Neuronal stem cell (in vitro differentiated cells): ENCODE measurements around the gene BTBD1.

Experiments
- DNase-seq: peaks from one replicate; pipeline ENCODE4 v3.0.0-alpha.2; 2013; ENCODE audit warnings: low spot score
- H2AFZ ChIP-seq: one replicate; pipeline ENCODE4 v1.6.1; 2013; ENCODE audit warnings: mild to moderate bottlenecking, low read length, inconsistent platforms
- H2AK5ac ChIP-seq: 2 replicates; pipeline ENCODE4 v1.6.1; 2013; ENCODE audit warnings: low read depth, mild to moderate bottlenecking, inconsistent platforms, low read length, moderate library complexity, mixed read lengths
- H2BK120ac ChIP-seq: 2 replicates; pipeline ENCODE4 v1.6.1; 2013; ENCODE audit warnings: low read depth, mild to moderate bottlenecking, inconsistent platforms, low read length, moderate library complexity, mixed read lengths
- H2BK12ac ChIP-seq: one replicate; pipeline ENCODE4 v1.6.1; 2013; ENCODE audit warnings: low read length, inconsistent platforms
- H2BK15ac ChIP-seq: 2 replicates; pipeline ENCODE4 v1.6.1; 2013; ENCODE audit warnings: mild to moderate bottlenecking, low read length, inconsistent platforms, mixed read lengths
- H2BK5ac ChIP-seq: one replicate; pipeline ENCODE4 v1.6.1; 2013; ENCODE audit warnings: inconsistent platforms, mild to moderate bottlenecking, low read length, moderate library complexity
- H3K14ac ChIP-seq: one replicate; pipeline ENCODE4 v1.6.1; 2013; ENCODE audit warnings: low read length, inconsistent platforms
- H3K18ac ChIP-seq: 2 replicates; pipeline ENCODE4 v1.6.1; 2013; ENCODE audit warnings: low read length, inconsistent platforms
- H3K23ac ChIP-seq: 2 replicates; pipeline ENCODE4 v1.6.1; 2013; ENCODE audit warnings: low read depth, mild to moderate bottlenecking, mixed read lengths, low read length, inconsistent platforms; ENCODE audit not compliant: poor library complexity
- H3K27ac ChIP-seq: replicated peaks from 3 replicates; pipeline ENCODE4 v1.5.1; 2013; ENCODE audit warnings: low read length, inconsistent platforms
- H3K27me3 ChIP-seq, 3 experiments: 2 replicates each; pipeline ENCODE4 v1.6.1; 2013; ENCODE audit warnings: low read length in 3 of 3, mild to moderate bottlenecking in 2 of 3, inconsistent platforms in 1 of 3, low read depth in 1 of 3, mixed read lengths in 1 of 3, moderate library complexity in 1 of 3; ENCODE audit not compliant: control insufficient read depth in 3 of 3, insufficient read depth in 3 of 3
- H3K36me3 ChIP-seq, 2 donors: replicated peaks in 1 of 2; 2 replicates each; pipeline ENCODE4 v1.6.1; 2013; ENCODE audit warnings: low read length in 2 of 2; ENCODE audit not compliant: control insufficient read depth in 2 of 2, insufficient read depth in 2 of 2
- H3K4ac ChIP-seq: 2 replicates; pipeline ENCODE4 v1.6.1; 2013; ENCODE audit warnings: inconsistent platforms, mild to moderate bottlenecking, low read length, moderate library complexity
- H3K4me1 ChIP-seq, 2 donors: 1 replicate in 1 of 2; 2 replicates in 1 of 2; pipeline ENCODE4 v1.6.1; 2013; ENCODE audit warnings: low read length in 2 of 2, low read depth in 1 of 2; ENCODE audit not compliant: control insufficient read depth in 2 of 2, insufficient read depth in 1 of 2
- H3K4me2 ChIP-seq: one replicate; pipeline ENCODE4 v1.6.1; 2013; ENCODE audit warnings: mild to moderate bottlenecking, low read length, inconsistent platforms; ENCODE audit not compliant: insufficient read depth, poor library complexity, severe bottlenecking
- H3K4me3 ChIP-seq, 2 donors: 2 replicates each; pipeline ENCODE4 v1.5.1; 2013; ENCODE audit warnings: low read length in 2 of 2, mild to moderate bottlenecking in 2 of 2, inconsistent platforms in 1 of 2, moderate library complexity in 1 of 2
- H3K79me1 ChIP-seq: one replicate; pipeline ENCODE4 v1.6.1; 2013; ENCODE audit warnings: low read depth, mild to moderate bottlenecking, inconsistent platforms, low read length, moderate library complexity
- H3K9ac ChIP-seq: one replicate; pipeline ENCODE4 v1.6.1; 2013; ENCODE audit warnings: mild to moderate bottlenecking, low read depth, low read length, inconsistent platforms; ENCODE audit not compliant: poor library complexity
- H3K9me3 ChIP-seq, 2 donors: replicated peaks in 1 of 2; 2 replicates each; pipeline versions ENCODE3 to v1.6.1; 2013; ENCODE audit warnings: low read length in 2 of 2, mild to moderate bottlenecking in 2 of 2, inconsistent platforms in 1 of 2, low read depth in 1 of 2, mixed read lengths in 1 of 2, moderate library complexity in 1 of 2; ENCODE audit not compliant: control insufficient read depth in 2 of 2, insufficient read depth in 1 of 2
- H4K8ac ChIP-seq: one replicate; pipeline ENCODE4 v1.6.1; 2013; ENCODE audit warnings: low read depth, mild to moderate bottlenecking, inconsistent platforms, low read length, moderate library complexity
- H4K91ac ChIP-seq: one replicate; pipeline ENCODE4 v1.6.1; 2013; ENCODE audit warnings: low read length, low read depth, mild to moderate bottlenecking, inconsistent platforms; ENCODE audit not compliant: poor library complexity
- WGBS, 2 donors: extraction: QIAGEN DNeasy Blood & Tissue Kit; methylation state at CpG; one replicate each; pipeline ENCODE4 v1.1.7; 2013; ENCODE audit warnings: missing lambda C conversion rate in 2 of 2, mixed read lengths in 1 of 2; ENCODE audit not compliant: insufficient read length in 2 of 2, insufficient replicate concordance in 1 of 2; ENCODE audit errors: extremely low coverage in 2 of 2; 5-methylcytosine and 5-hydroxymethylcytosine counted together

The BTBD1 gene

DNA sequence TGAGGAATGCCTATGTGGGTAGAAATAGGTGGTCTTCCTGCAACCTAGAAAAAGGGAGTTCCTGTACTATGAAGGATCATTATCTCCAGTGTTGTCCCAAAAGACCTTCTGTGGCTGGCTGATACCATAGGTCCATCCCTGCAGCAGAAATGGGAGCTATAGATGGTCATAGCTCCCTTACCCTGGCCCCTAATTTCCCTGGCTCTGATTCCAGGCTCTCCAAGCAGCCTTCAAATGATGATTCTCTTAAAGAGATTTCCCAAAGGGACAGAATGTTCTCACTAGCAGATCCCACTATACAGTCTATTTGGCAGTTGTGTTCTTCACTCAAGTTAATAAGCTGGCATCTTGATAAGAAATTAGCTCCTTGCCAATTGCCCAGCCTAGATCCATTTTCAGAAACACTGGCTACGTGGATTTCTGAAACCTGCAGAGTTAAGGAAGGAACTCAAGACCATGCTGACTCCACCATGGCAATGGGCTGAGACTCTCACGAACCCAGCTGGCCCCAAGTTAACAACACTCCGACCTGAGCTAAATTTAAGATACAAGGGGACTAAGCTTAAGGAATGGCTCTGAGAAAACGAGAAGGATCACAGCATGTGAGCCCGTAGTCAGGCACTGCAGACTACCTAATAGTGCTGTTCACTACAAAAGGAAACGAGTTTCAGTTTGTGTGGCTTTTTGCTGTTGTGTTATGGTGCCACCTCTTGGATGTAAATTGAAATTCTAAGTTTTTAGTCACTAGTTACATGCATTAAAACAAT, 67.0 kb downstream of the BTBD1 start:
- Histone ChIP-seq H3K4me3 (no peak overlapping the region), H2BK12ac (no peak overlapping the region), H2BK5ac (no peak overlapping the region), H3K4me2 (no peak overlapping the region), H3K36me3 (peaks cover 2 to 13% of the 10 kb centered on the region in 2 donors), H3K79me1 (no peaks in the 10 kb centered on the region), H3K18ac (no peak overlapping the region), H2BK15ac (no peak overlapping the region), H2BK120ac (no peak overlapping the region), H3K4ac (no peak overlapping the region), H4K8ac (no peak overlapping the region), H3K27me3 (no peaks in the 10 kb centered on the region), H3K9ac (no peak overlapping the region), H3K23ac (no peak overlapping the region), H3K14ac (no peak overlapping the region), H3K27ac (no peak overlapping the region), H2AFZ (peak overlapping the region; percentile 63), H3K9me3 (peaks cover 0 to 2% of the 10 kb centered on the region in 2 donors), H2AK5ac (no peak overlapping the region), H3K4me1 (no peaks in the 10 kb centered on the region), H4K91ac (no peak overlapping the region)
- no CpG with 5 or more reads among the region's 6 CpGs for WGBS, 2 donors
- DNase-seq, result peak; percentile 12

DNA sequence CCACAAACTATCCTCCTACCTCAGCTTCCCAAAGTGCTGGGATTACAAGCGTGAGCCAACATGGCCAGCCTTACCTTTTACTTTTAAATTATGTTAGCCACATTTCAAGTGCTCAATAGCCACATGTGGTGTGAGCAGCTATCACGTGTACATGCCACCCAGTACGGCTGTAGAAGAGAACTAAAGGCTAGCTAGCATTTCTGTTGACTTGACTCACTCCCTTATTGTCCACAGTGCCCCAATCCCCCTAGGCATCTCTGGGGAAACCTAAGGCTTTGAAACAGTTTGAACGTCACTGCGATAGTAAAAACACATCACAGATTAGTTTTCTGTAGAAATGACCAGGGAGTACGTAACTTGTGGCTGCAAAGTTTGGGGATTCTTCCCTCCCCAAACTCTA, 67.6 kb downstream of the BTBD1 start:
- Histone ChIP-seq H3K9ac (no peak overlapping the region), H2BK5ac (no peak overlapping the region), H3K27ac (no peak overlapping the region), H3K36me3 (peaks cover 2 to 7% of the 10 kb centered on the region in 2 donors), H3K9me3 (peaks cover 0 to 2% of the 10 kb centered on the region in 2 donors), H2AK5ac (no peak overlapping the region), H3K27me3 (no peaks in the 10 kb centered on the region), H4K8ac (no peak overlapping the region), H3K23ac (no peak overlapping the region), H2BK120ac (no peak overlapping the region), H2BK12ac (no peak overlapping the region), H3K4me3 (no peak overlapping the region), H3K4me2 (no peak overlapping the region), H3K4ac (no peak overlapping the region), H3K14ac (no peak overlapping the region), H3K79me1 (no peaks in the 10 kb centered on the region), H2AFZ (no peak overlapping the region), H3K18ac (no peak overlapping the region), H3K4me1 (no peaks in the 10 kb centered on the region), H2BK15ac (no peak overlapping the region), H4K91ac (no peak overlapping the region)
- WGBS, 2 donors, result no CpG with 5 or more reads among the region's 6 CpGs
- DNase-seq, result no peak

DNA sequence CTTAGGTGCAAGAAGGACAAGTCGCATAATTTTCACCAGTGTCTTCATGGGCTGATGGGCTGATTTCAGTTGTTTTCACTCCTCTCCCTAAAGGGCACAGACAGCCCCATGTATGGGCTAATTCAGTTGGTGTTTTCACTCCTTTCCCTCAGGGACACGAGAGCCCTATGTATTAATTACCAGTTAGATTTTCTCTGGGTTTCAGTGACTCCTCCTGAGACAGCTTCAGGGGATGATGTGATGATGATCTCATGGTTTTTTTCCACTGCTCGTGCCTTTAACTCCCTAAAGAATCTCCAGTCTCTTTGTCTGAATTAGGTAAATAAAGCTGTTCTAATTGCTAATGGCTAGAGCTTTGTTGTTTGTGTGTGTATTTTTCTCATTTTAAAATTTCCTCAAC, 71.1 kb downstream of the BTBD1 start:
- Histone ChIP-seq H2AK5ac (no peak overlapping the region), H2BK5ac (no peak overlapping the region), H4K8ac (no peak overlapping the region), H3K9ac (no peak overlapping the region), H3K23ac (no peak overlapping the region), H3K27me3 (no peaks in the 10 kb centered on the region), H3K27ac (no peak overlapping the region), H2BK120ac (no peak overlapping the region), H3K4me3 (no peak overlapping the region), H3K14ac (no peak overlapping the region), H3K9me3 (peaks cover 0 to 2% of the 10 kb centered on the region in 2 donors), H3K4me1 (no peaks in the 10 kb centered on the region), H3K4me2 (no peak overlapping the region), H3K4ac (no peak overlapping the region), H2BK12ac (no peak overlapping the region), H3K18ac (no peak overlapping the region), H3K79me1 (no peaks in the 10 kb centered on the region), H4K91ac (no peak overlapping the region), H2BK15ac (no peak overlapping the region), H3K36me3 (peaks cover 0 to 14% of the 10 kb centered on the region in 2 donors), H2AFZ (no peak overlapping the region)
- DNase-seq, result no peak
- no CpG with 5 or more reads among the region's 3 CpGs for WGBS, 2 donors

DNA sequence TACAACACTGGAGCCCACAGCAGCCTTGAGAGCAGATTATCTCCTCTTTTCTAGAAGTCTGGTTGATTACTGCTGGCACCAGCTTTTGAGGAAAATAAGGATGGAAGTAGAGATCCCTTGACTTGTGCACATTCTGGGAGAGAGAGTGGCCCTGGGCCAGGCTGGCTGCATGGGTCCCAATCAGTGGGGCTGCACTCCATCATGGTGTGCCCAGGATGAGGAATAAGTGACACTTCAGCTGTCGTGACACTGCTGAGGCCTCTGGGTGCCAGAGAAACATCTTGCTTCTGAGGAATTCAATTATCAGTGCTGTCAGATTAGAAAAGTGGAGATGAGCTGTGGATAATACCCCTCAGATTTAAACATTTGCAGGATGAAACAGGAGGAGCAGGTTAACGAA, 72.0 kb downstream of the BTBD1 start:
- H2AFZ ChIP-seq, result no peak overlapping the region
- no peaks in the 10 kb centered on the region for H3K4me1 ChIP-seq
- H4K91ac ChIP-seq, result no peak overlapping the region
- peaks cover 0 to 2% of the 10 kb centered on the region in 2 donors for H3K9me3 ChIP-seq
- DNase-seq, result no peak
- H2BK120ac ChIP-seq, result no peak overlapping the region
- no CpG with 5 or more reads among the region's 2 CpGs for WGBS, 2 donors
- H2AK5ac ChIP-seq, result no peak overlapping the region
- no peak overlapping the region for H2BK15ac ChIP-seq
- H3K9ac ChIP-seq, result no peak overlapping the region
- no peak overlapping the region for H3K4me3 ChIP-seq
- H3K14ac ChIP-seq, result no peak overlapping the region
- no peak overlapping the region for H3K27ac ChIP-seq
- H3K27me3 ChIP-seq, result no peaks in the 10 kb centered on the region
- H3K18ac ChIP-seq, result no peak overlapping the region
- H4K8ac ChIP-seq, result no peak overlapping the region
- H3K23ac ChIP-seq, result no peak overlapping the region
- no peak overlapping the region for H2BK12ac ChIP-seq
- H2BK5ac ChIP-seq, result no peak overlapping the region
- H3K4ac ChIP-seq, result no peak overlapping the region
- peaks cover 0 to 19% of the 10 kb centered on the region in 2 donors for H3K36me3 ChIP-seq
- H3K79me1 ChIP-seq, result no peaks in the 10 kb centered on the region
- H3K4me2 ChIP-seq, result no peak overlapping the region
